ENCODE results near the gene DIRAS1.
"Not testable (repeated sequence)": the region's sequence is repeated elsewhere in the genome, so short reads cannot be mapped to it uniquely, and the experiment has no call there.

The DIRAS1 gene

DNA sequence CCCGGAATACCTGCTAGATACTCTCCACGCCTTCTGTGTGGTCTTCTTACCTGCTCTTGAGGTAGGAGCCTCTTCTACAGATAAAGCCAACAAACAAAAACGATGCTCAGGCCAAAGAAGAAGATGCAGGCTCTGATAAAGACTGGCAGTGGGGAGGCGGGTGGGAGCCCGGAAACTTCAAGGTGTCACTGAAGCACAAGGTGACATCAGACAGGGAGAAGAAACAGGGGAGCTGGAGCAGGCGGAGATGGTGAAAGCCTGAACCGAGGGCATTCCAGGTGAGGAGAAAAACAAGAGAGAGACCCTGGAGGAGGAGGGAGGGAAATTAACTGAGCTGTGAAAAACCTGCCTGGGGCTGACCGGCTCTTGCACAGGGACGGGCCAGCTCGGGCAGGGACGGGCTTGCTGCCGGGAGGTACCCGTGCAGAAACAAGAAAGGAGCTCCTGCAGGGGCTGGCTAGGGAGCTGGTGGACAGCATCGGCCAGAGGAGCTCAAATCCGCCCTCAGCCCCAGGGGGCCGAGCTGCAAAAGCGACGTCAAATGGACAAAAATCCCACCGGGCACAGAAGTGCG lies 37.7 kb downstream of the DIRAS1 start:
- Histone ChIP-seq H2BK15ac (replicated peaks; ENCODE audit: low read depth) (no peak overlapping the region), H3K4me3 (ENCODE audit: low read length) (no peak overlapping the region), H3K4me2 (ENCODE audit: low read length) (no peak overlapping the region), H3K23ac (ENCODE audit: low read length) (no peak overlapping the region), H3K4me1 (ENCODE audit: control insufficient read depth, low read depth, low read length) (no peaks in the 10 kb centered on the region), H3K27ac (ENCODE audit: low read depth, low read length) (no peak overlapping the region), H2BK5ac (ENCODE audit: low read length) (no peak overlapping the region), H4K5ac (ENCODE audit: low read length) (no peak overlapping the region), H3K9ac (ENCODE audit: low read length) (no peak overlapping the region), H3K79me1 (ENCODE audit: low read length) (no peaks in the 10 kb centered on the region), H3K36me3 (ENCODE audit: control insufficient read depth, insufficient read depth, low read length) (no peaks in the 10 kb centered on the region), H3K4ac (ENCODE audit: low read depth, low read length) (no peak overlapping the region), H3K56ac (ENCODE audit: low read length) (no peak overlapping the region), H4K8ac (ENCODE audit: low read depth, low read length) (no peak overlapping the region), H3K18ac (ENCODE audit: low read length) (no peak overlapping the region), H3K27me3 (ENCODE audit: insufficient read depth, low read length, poor library complexity) (no peaks in the 10 kb centered on the region), H2AK5ac (ENCODE audit: low read length) (no peak overlapping the region), H2BK120ac (ENCODE audit: low read depth, low read length) (no peak overlapping the region), H3K79me2 (ENCODE audit: control insufficient read depth, insufficient read depth, low read length) (no peaks in the 10 kb centered on the region)
- DNase-seq, result no peak
- WGBS (ENCODE audit: extremely low coverage, insufficient coverage, low lambda C conversion rate), result no CpG with 5 or more reads among the region's 20 CpGs

DNA sequence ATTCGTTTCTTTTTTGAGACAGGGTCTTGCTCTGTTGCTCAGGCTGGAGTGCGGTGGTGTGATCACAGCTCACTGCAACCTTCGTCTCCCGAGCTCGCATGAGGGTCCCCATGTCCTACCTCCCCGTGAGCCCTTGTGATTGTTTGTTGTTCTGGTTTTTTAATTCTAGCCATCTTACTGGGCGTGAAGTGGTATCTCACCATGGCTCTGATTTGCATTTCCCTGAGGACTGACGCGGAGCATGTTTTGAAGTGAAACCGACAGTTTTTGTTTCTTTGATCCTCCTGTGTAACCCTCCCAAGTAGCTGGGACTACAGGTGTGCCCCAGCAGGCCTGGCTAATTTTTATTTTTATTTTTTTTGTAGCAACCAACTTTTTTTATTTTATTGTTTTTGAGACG lies 40.4 kb downstream of the DIRAS1 start:
- Histone ChIP-seq H3K4me1 (ENCODE audit: control insufficient read depth, low read depth, low read length) (no peaks in the 10 kb centered on the region), H2BK120ac (ENCODE audit: low read depth, low read length) (no peak overlapping the region), H3K18ac (ENCODE audit: low read length) (no peak overlapping the region), H3K79me2 (ENCODE audit: control insufficient read depth, insufficient read depth, low read length) (no peaks in the 10 kb centered on the region), H3K27me3 (ENCODE audit: insufficient read depth, low read length, poor library complexity) (no peaks in the 10 kb centered on the region), H3K4me3 (ENCODE audit: low read length) (no peak overlapping the region), H3K23ac (ENCODE audit: low read length) (no peak overlapping the region), H3K56ac (ENCODE audit: low read length) (no peak overlapping the region), H3K27ac (ENCODE audit: low read depth, low read length) (no peak overlapping the region), H4K8ac (ENCODE audit: low read depth, low read length) (no peak overlapping the region), H3K36me3 (ENCODE audit: control insufficient read depth, insufficient read depth, low read length) (no peaks in the 10 kb centered on the region), H3K79me1 (ENCODE audit: low read length) (no peaks in the 10 kb centered on the region), H3K9ac (ENCODE audit: low read length) (no peak overlapping the region), H2BK15ac (replicated peaks; ENCODE audit: low read depth) (no peak overlapping the region), H3K4ac (ENCODE audit: low read depth, low read length) (no peak overlapping the region), H2BK5ac (ENCODE audit: low read length) (no peak overlapping the region), H2AK5ac (ENCODE audit: low read length) (no peak overlapping the region), H3K4me2 (ENCODE audit: low read length) (no peak overlapping the region), H4K5ac (ENCODE audit: low read length) (no peak overlapping the region)
- WGBS (ENCODE audit: extremely low coverage, insufficient coverage, low lambda C conversion rate), result no CpG with 5 or more reads among the region's 11 CpGs
- DNase-seq, result no peak

DNA sequence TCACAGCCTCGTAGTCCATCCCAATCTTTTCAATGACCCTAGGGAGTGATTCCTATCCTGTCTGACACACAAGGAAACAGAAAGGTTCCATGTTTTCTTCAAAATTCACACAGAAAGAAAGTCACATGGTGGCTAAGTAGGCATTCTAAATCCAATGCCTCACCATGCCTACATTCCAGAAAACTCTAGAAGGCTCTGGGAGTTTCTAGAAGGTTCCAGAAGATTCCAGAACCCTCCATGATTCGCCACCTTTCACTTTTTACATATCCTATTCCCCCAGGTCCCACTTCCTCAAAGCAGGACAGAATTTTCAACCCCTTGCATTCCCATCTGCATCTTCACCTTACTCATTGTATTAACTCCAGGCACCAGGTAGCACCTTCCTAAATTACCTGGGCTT lies 41.7 kb downstream of the DIRAS1 start:
- Histone ChIP-seq H4K5ac (ENCODE audit: low read length) (no peak overlapping the region), H2AK5ac (ENCODE audit: low read length) (no peak overlapping the region), H3K4me2 (ENCODE audit: low read length) (no peak overlapping the region), H2BK15ac (replicated peaks; ENCODE audit: low read depth) (no peak overlapping the region), H3K4me3 (ENCODE audit: low read length) (no peak overlapping the region), H2BK5ac (ENCODE audit: low read length) (no peak overlapping the region), H3K4ac (ENCODE audit: low read depth, low read length) (no peak overlapping the region), H3K27ac (ENCODE audit: low read depth, low read length) (no peak overlapping the region), H3K79me1 (ENCODE audit: low read length) (no peaks in the 10 kb centered on the region), H3K36me3 (ENCODE audit: control insufficient read depth, insufficient read depth, low read length) (no peaks in the 10 kb centered on the region), H3K9ac (ENCODE audit: low read length) (no peak overlapping the region), H3K56ac (ENCODE audit: low read length) (no peak overlapping the region), H2BK120ac (ENCODE audit: low read depth, low read length) (no peak overlapping the region), H3K23ac (ENCODE audit: low read length) (no peak overlapping the region), H4K8ac (ENCODE audit: low read depth, low read length) (no peak overlapping the region), H3K4me1 (ENCODE audit: control insufficient read depth, low read depth, low read length) (no peaks in the 10 kb centered on the region), H3K79me2 (ENCODE audit: control insufficient read depth, insufficient read depth, low read length) (no peaks in the 10 kb centered on the region), H3K27me3 (ENCODE audit: insufficient read depth, low read length, poor library complexity) (no peaks in the 10 kb centered on the region), H3K18ac (ENCODE audit: low read length) (no peak overlapping the region)
- no peak for DNase-seq
- no CpG with 5 or more reads among the region's 2 CpGs for WGBS (ENCODE audit: extremely low coverage, insufficient coverage, low lambda C conversion rate)

DNA sequence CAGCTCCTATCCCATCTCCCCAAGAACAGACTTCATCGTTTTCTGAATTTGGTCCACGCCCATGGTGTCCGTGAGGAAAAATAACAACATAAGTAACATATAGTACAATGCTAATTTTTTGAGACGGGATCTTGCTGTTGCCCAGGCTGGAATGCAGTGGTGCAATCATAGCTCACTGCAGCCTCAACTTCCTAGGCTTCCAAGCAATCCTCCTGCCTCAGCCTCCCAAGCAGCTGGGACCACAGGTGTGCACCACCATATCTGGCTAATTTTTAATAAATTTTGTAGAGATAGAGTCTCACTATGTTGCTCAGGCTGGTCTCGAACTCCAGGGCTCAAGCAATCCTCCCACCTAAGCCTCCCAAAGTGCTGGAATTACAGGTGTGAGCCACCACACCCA lies 42.2 kb downstream of the DIRAS1 start:
- H4K5ac ChIP-seq (ENCODE audit: low read length); DNase-seq; H3K4me3 ChIP-seq (ENCODE audit: low read length); H3K79me2 ChIP-seq (ENCODE audit: control insufficient read depth, insufficient read depth, low read length); H3K27ac ChIP-seq (ENCODE audit: low read depth, low read length); H3K4ac ChIP-seq (ENCODE audit: low read depth, low read length); H3K27me3 ChIP-seq (ENCODE audit: insufficient read depth, low read length, poor library complexity); H2BK5ac ChIP-seq (ENCODE audit: low read length); H2BK15ac ChIP-seq (replicated peaks; ENCODE audit: low read depth); H3K9ac ChIP-seq (ENCODE audit: low read length); H3K23ac ChIP-seq (ENCODE audit: low read length); H3K36me3 ChIP-seq (ENCODE audit: control insufficient read depth, insufficient read depth, low read length); H3K79me1 ChIP-seq (ENCODE audit: low read length); H3K4me2 ChIP-seq (ENCODE audit: low read length); H3K4me1 ChIP-seq (ENCODE audit: control insufficient read depth, low read depth, low read length); H3K18ac ChIP-seq (ENCODE audit: low read length); H2BK120ac ChIP-seq (ENCODE audit: low read depth, low read length); H4K8ac ChIP-seq (ENCODE audit: low read depth, low read length); H3K56ac ChIP-seq (ENCODE audit: low read length); H2AK5ac ChIP-seq (ENCODE audit: low read length): not testable (repeated sequence)
- WGBS (ENCODE audit: extremely low coverage, insufficient coverage, low lambda C conversion rate), result no CpG with 5 or more reads among the region's 5 CpGs

DNA sequence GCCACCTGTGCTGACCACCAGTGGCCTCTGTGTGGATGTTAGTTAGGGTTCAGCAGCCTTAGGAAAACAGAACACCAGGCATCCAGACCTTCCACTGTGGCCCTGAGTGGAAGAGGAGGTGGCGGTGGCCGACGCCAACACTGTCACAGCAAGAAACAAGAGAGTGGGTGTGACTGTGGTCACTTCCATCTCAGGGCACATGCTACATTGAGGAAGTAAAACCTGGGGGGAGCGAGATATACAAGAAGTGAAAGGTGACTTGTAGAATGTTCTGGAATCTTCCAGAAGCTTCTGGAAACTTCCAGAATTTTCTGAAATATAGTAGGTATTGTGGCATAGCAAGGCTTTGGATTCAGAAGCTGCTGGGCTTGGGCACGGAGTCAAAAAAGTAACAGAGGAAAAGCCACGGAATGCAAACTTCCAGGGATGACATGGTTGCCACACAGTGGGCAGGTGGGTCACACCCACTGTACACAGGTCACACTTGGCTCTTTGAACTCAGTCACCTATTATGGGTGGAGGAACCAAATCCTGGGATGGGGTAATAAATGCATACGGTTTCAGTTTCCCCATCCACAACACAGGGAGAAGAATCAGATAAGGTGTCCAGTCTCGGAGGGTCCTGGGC lies 43.0 kb downstream of the DIRAS1 start:
- DNase-seq, result no peak

DNA sequence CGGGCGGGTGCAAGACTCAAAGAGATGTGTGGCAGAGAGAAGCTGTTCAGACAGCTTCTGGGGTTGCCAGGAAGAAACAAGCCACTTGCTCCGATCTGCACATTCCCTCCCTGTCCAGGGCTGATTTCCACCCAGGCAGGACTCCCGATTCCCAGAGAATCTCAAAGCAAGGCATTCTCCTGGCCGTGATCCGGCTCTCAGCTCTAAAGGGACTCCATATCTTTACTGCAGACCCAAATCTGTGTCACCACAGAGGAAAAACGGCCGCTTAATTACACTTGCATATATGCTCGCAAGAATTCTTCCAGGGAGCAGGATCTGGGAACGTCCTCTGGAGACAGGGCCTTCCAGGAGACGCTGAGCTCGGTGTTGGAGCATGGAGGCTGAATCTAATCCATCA lies 44.3 kb downstream of the DIRAS1 start:
- Histone ChIP-seq H3K56ac (ENCODE audit: low read length) (no peak overlapping the region), H4K8ac (ENCODE audit: low read depth, low read length) (no peak overlapping the region), H4K5ac (ENCODE audit: low read length) (no peak overlapping the region), H3K4me3 (ENCODE audit: low read length) (no peak overlapping the region), H3K18ac (ENCODE audit: low read length) (no peak overlapping the region), H3K79me1 (ENCODE audit: low read length) (no peaks in the 10 kb centered on the region), H2AK5ac (ENCODE audit: low read length) (no peak overlapping the region), H3K23ac (ENCODE audit: low read length) (no peak overlapping the region), H3K4me1 (ENCODE audit: control insufficient read depth, low read depth, low read length) (no peaks in the 10 kb centered on the region), H3K4me2 (ENCODE audit: low read length) (no peak overlapping the region), H2BK15ac (replicated peaks; ENCODE audit: low read depth) (no peak overlapping the region), H3K27ac (ENCODE audit: low read depth, low read length) (no peak overlapping the region), H3K36me3 (ENCODE audit: control insufficient read depth, insufficient read depth, low read length) (no peaks in the 10 kb centered on the region), H2BK120ac (ENCODE audit: low read depth, low read length) (no peak overlapping the region), H2BK5ac (ENCODE audit: low read length) (no peak overlapping the region), H3K4ac (ENCODE audit: low read depth, low read length) (no peak overlapping the region), H3K9ac (ENCODE audit: low read length) (no peak overlapping the region), H3K79me2 (ENCODE audit: control insufficient read depth, insufficient read depth, low read length) (no peaks in the 10 kb centered on the region), H3K27me3 (ENCODE audit: insufficient read depth, low read length, poor library complexity) (no peaks in the 10 kb centered on the region)
- DNase-seq, result no peak
- WGBS (ENCODE audit: extremely low coverage, insufficient coverage, low lambda C conversion rate), result no CpG with 5 or more reads among the region's 12 CpGs

More for the DNA sequence above, 43.0 kb downstream of the DIRAS1 start:
- H2BK120ac ChIP-seq (ENCODE audit: low read depth, low read length), result no peak overlapping the region
- no peak overlapping the region for H3K27ac ChIP-seq (ENCODE audit: low read depth, low read length)
- no peak overlapping the region for H3K4me3 ChIP-seq (ENCODE audit: low read length)
- no peak overlapping the region for H3K9ac ChIP-seq (ENCODE audit: low read length)
- no peak overlapping the region for H2BK5ac ChIP-seq (ENCODE audit: low read length)
- no peak overlapping the region for H3K4ac ChIP-seq (ENCODE audit: low read depth, low read length)
- no peaks in the 10 kb centered on the region for H3K36me3 ChIP-seq (ENCODE audit: control insufficient read depth, insufficient read depth, low read length)
- H3K79me1 ChIP-seq (ENCODE audit: low read length), result no peaks in the 10 kb centered on the region
- no CpG with 5 or more reads among the region's 8 CpGs for WGBS (ENCODE audit: extremely low coverage, insufficient coverage, low lambda C conversion rate)
- H4K5ac ChIP-seq (ENCODE audit: low read length), result no peak overlapping the region
- H3K23ac ChIP-seq (ENCODE audit: low read length), result no peak overlapping the region
- no peaks in the 10 kb centered on the region for H3K4me1 ChIP-seq (ENCODE audit: control insufficient read depth, low read depth, low read length)
- no peak overlapping the region for H3K56ac ChIP-seq (ENCODE audit: low read length)
- H3K27me3 ChIP-seq (ENCODE audit: insufficient read depth, low read length, poor library complexity), result no peaks in the 10 kb centered on the region
- no peaks in the 10 kb centered on the region for H3K79me2 ChIP-seq (ENCODE audit: control insufficient read depth, insufficient read depth, low read length)
- H4K8ac ChIP-seq (ENCODE audit: low read depth, low read length), result no peak overlapping the region
- no peak overlapping the region for H2BK15ac ChIP-seq (replicated peaks; ENCODE audit: low read depth)
- H2AK5ac ChIP-seq (ENCODE audit: low read length), result no peak overlapping the region
- H3K18ac ChIP-seq (ENCODE audit: low read length), result no peak overlapping the region
- no peak overlapping the region for H3K4me2 ChIP-seq (ENCODE audit: low read length)

All from mesendoderm (in vitro differentiated cells).